B cell (primary cell): ENCODE data around the gene PTGFRN.

Experiments
- EZH2 ChIP-seq: IDR thresholded peaks from 2 replicates; pipeline ENCODE4 v1.6.1; 2012; ENCODE audit warnings: borderline replicate concordance, low read depth, mild to moderate bottlenecking, moderate library complexity, low read length; ENCODE audit not compliant: insufficient read depth, poor library complexity, severe bottlenecking
- TF ChIP-seq, protein P1 (sequence below): fragments of 200-600 bp; IDR thresholded peaks from one replicate; pipeline ENCODE4 v1.8.0; 2022; ENCODE audit warnings: antibody characterized with exemption, mild to moderate bottlenecking

GRCh38 chr1:116914667-116915066 is 5.0 kb downstream of the PTGFRN start:
- TF ChIP-seq, protein P1, sequence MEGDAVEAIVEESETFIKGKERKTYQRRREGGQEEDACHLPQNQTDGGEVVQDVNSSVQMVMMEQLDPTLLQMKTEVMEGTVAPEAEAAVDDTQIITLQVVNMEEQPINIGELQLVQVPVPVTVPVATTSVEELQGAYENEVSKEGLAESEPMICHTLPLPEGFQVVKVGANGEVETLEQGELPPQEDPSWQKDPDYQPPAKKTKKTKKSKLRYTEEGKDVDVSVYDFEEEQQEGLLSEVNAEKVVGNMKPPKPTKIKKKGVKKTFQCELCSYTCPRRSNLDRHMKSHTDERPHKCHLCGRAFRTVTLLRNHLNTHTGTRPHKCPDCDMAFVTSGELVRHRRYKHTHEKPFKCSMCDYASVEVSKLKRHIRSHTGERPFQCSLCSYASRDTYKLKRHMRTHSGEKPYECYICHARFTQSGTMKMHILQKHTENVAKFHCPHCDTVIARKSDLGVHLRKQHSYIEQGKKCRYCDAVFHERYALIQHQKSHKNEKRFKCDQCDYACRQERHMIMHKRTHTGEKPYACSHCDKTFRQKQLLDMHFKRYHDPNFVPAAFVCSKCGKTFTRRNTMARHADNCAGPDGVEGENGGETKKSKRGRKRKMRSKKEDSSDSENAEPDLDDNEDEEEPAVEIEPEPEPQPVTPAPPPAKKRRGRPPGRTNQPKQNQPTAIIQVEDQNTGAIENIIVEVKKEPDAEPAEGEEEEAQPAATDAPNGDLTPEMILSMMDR = no peak
- TF ChIP-seq EZH2 = no peak
